ENCODE measurements around the gene RTL10. TPM values are rescaled to one million over a fixed set of nuclear protein-coding genes. Genes with fewer than 3 reads are reported as not detected.
A peak's percentile ranks its signal among the peaks of the same experiment; 100 is the strongest.

The RTL10 gene
- total RNA-seq, 1 experiment from 2014 or later = 7.6 TPM

DNA sequence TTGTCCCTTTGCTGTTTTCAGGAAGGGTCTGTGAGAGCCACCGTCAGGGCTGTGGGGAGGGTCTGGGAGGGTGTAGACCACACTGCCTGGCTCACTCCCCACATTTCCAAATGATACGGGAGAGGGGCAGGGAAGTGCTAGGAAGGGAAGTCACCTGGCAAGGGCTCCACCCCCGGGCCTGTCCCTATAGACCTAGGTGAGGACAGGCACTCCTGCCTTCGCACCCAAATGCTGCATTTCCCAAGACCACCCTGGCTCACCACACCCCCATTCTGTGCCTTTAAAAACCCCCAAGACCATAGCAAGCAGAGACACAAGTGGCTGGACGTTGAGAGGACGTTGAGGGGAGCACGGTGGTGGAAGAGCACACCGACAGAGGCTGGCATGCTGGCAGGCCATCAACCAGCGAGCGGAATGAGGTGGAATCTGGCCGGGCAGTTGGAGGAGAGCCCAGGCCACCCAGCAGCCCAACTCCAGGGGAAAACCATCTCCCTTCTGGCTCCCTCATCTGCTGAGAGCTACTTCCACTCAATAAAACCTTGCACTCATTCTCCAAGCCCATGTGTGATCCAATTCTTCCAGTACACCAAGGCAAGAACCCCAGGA, 45.7 kb downstream of the RTL10 start:
- no peak for DNase-seq (ENCODE audit: low read depth)

DNA sequence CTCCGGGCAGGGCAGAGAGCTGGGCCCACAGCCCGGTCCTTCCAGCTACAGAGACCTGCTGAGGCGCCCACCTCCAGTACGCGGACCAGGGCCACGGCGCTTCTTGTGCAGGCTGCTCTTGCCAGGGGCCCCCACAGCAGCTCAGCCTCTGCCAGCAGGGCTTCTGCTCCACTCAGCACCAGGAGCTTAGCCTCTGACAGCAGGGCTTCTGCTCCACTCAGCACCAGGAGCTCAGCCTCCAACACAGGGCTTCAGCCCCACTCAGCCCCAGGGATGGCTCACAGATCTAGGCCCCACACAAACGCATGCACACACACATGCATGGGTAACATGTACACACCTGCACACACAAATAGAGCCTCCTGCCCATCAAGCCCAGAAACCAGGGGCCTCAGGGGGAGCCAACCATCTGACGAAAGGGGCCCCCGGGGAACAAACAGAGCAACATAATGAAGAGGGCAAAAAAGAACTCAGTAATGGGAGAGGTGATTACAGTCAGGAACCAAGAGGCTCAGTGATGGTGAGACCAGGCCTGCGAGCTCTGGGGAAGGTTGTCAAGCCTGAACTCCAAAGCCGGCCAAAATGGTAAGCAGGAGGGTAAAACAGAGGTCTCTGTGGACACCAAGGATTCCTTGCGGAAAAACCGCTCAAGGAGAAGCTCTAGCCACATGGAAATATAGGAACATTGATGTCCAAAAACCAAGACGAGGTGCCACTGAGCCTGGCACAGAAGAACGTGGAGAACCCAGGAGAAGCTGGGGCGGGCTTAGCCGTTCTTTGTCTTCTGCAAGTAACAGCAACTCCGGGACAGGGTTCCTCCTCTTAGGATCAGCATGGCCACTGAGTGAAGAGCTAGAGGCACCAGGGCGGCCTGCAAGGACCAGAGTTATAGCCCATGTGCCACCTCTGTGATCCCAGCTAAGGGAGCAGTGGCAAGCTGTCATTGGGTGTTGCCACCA, 46.5 kb downstream of the RTL10 start:
- no peak for DNase-seq (ENCODE audit: low read depth)

DNA sequence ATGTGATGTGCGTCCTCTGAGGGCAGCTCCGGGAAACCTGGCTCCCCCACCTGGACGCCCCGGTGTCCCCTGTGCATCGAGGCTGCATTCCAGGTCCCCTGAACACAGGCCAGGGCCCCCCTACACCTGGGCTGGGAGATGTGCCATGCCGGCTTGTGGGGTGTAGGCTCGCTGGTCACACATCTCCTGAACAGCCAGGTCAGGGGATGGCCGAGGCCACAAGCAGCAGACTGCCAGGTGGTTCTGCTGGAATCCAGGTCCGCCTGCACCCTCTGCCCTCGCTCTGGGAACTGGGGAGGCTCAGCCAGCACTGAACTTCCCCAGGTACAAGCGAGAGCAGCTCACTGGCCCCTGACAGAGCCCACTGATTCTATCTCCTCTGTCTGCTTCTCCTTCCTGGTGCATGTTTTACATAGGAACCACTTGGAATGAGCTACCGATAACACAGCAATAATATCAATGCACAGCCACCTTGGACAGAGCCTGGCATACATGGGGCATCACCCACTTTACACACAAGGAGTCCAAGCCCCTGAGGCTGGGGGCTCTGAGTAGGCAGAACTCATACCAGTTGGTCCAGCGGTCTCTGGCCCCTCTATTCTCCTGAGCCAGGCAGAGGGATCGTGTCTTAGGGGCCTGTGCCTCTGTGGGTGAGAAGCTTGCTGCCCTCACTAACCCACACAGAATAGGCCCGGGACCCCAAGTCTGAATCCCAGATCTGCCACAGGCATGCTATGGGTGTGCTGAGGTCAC, 47.3 kb downstream of the RTL10 start:
- DNase-seq (ENCODE audit: low read depth) = no peak

DNA sequence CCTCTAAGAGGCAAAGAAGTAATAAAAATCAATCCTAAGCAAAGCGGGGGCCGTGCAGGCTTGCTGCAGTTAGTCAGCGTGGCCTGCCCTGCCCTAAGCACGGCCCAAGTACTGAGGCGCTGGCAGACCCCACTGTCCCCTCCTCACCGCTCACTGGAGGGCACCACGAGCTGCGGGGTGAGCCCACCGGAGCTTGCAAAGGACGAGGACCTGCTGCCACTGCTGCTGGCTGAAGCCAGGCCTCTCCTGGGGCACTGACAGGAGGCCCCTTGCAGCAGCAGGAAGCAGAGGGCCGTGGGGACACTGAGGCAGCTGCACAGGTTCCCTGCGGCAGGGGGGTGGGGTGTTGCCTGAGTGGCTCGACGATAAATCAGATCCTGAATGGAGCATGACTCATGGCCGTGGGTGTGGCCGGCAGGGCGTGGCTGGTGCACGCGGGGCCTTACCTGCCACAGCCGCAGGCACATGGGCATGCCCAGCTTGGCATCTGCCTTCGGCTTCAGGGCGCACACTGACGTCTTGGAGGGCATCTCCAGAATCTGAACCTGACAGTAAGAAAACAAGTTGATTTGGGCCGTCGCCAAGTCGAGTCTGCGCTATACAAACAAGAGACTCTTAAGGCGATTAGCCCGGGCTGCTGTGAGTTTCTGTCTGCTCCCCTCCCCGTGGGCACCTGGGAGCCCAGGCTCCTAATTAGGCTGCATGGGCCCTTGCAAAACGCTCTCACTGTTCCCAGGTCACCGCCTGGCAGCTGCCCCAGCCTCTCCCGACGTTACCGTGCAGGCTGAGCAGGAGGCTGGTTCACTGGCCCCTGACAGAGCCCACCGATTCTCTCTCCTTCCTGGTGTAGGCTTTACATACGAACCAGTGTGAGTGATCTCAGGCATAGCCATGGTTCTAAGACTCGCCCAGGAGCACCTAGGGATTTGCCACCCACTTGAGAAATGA, 48.2 kb downstream of the RTL10 start:
- DNase-seq (ENCODE audit: low read depth) = peak; percentile 21

DNA sequence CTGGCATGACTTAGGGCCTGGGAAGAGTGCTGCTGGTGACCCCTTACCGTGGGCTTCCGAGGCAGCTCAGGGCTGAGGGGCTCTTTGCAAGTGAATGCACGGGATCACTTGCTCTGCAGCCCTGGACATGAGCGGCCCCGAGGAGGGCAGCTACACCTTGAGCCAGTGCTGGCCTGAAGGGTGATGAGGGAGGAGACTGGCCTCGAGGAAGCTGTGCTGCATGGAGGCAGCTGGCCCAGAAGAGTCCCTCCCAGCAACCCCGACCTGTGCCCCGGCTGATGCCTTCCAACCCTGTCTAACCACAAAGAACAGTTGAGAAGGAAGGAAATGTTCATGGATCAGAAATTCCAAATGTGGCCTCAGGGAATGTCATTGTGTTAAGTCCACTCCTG, 48.9 kb downstream of the RTL10 start:
- DNase-seq (ENCODE audit: low read depth) = peak; percentile 84

Other genes starting within 250 kb of the RTL10 start
- 7.7 and 9.8 TPM in 2 replicates for gene SEPTIN5, start 140.4 kb downstream of the RTL10 start, total RNA-seq (2014; rRNA removed; shearing (Covaris generic))
- 0.27 and 1.5 TPM in 2 replicates for gene GP1BB, start 131.3 kb downstream of the RTL10 start, total RNA-seq (2014; rRNA removed; shearing (Covaris generic))
- gene TBX1, start 94.1 kb downstream of the RTL10 start, total RNA-seq (2014; rRNA removed; shearing (Covaris generic)) = 0.10 TPM in 1 of 2 replicates, not detected in the other
- 4.0 and 7.6 TPM in 2 replicates for gene GNB1L, start within 50 bp of the RTL10 start, total RNA-seq (2014; rRNA removed; shearing (Covaris generic))
- gene COMT, start 86.9 kb upstream of the RTL10 start, total RNA-seq (2014; rRNA removed; shearing (Covaris generic)) = 182 and 248 TPM in 2 replicates
- 20.7 and 21.8 TPM in 2 replicates for gene TXNRD2, start 86.9 kb upstream of the RTL10 start, total RNA-seq (2014; rRNA removed; shearing (Covaris generic))
- 4.8 and 5.1 TPM in 2 replicates for gene ARVCF, start 161.9 kb upstream of the RTL10 start, total RNA-seq (2014; rRNA removed; shearing (Covaris generic))
- 34.0 and 36.1 TPM in 2 replicates for gene TANGO2, start 166.2 kb upstream of the RTL10 start, total RNA-seq (2014; rRNA removed; shearing (Covaris generic))
- 13.5 and 18.2 TPM in 2 replicates for gene DGCR8, start 225.4 kb upstream of the RTL10 start, total RNA-seq (2014; rRNA removed; shearing (Covaris generic))

Measured in M059J (cell line).